ENCODE results near the gene ARMC5.

DNA sequence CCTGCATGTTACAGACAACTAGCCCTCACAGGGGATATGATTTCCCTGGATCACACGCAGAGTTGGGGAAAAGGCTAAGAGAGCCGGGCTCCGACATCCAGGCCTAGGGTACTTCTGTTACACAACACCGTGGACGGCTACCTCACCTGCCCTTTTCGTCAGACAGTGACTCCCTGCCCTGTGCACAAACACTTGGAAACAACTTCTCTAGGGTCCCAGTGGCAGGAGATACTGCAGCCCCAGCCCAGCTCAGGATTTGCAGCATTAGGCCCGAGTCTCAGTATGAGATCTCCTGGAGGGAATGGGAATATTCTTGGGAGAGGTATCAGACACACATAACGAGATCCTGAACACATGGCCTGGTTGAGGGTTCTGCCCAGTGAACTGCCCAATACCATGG is 40.6 kb downstream of the ARMC5 start:
- TF ChIP-seq, protein P1, sequence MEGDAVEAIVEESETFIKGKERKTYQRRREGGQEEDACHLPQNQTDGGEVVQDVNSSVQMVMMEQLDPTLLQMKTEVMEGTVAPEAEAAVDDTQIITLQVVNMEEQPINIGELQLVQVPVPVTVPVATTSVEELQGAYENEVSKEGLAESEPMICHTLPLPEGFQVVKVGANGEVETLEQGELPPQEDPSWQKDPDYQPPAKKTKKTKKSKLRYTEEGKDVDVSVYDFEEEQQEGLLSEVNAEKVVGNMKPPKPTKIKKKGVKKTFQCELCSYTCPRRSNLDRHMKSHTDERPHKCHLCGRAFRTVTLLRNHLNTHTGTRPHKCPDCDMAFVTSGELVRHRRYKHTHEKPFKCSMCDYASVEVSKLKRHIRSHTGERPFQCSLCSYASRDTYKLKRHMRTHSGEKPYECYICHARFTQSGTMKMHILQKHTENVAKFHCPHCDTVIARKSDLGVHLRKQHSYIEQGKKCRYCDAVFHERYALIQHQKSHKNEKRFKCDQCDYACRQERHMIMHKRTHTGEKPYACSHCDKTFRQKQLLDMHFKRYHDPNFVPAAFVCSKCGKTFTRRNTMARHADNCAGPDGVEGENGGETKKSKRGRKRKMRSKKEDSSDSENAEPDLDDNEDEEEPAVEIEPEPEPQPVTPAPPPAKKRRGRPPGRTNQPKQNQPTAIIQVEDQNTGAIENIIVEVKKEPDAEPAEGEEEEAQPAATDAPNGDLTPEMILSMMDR (IDR thresholded peaks at IDR 0.05; ENCODE audit: insufficient read depth, low read depth, low read length) = no peak
- TF ChIP-seq EZH2 (IDR thresholded peaks at IDR 0.05; ENCODE audit: insufficient read depth, low read length) = no peak
